ENCODE results near the gene CERK. TPM values are rescaled to one million over a fixed set of nuclear protein-coding genes. Genes with fewer than 3 reads are reported as not detected.
A peak's percentile ranks its signal among the peaks of the same experiment; 100 is the strongest.

Gene CERK
- total and polyA plus RNA-seq, 2 of the 13 experiments (the other 11 are each of a cell fraction or from before 2014, with no cell fraction given) = 40.3 to 41.9 TPM

- TF ChIP-seq GPN1 (CRISPR knock-in tag; IDR thresholded peaks at IDR 0.05; ENCODE audit: borderline replicate concordance) (no peak), ATF5 (CRISPR knock-in tag; IDR thresholded peaks at IDR 0.05; ENCODE audit: low read depth) (no peak), CHD2 (IDR thresholded peaks at IDR 0.05; ENCODE audit: low read depth, low read length) (no peak), NFYC (CRISPR knock-in tag; IDR thresholded peaks at IDR 0.05) (no peak), ATM (IDR thresholded peaks at IDR 0.05; ENCODE audit: borderline replicate concordance) (no peak), ZMYM2 (CRISPR knock-in tag; IDR thresholded peaks at IDR 0.05) (0 out of 2 replicates have a peak, but pooled peaks have one; percentile 30), CAMTA2 (CRISPR knock-in tag; IDR thresholded peaks at IDR 0.05; ENCODE audit: borderline replicate concordance) (no peak; the same call in 1 of the 2 replicates), ZNF546 (CRISPR knock-in tag; conservative IDR thresholded peaks at IDR 0.05) (no peak), PHF8 (CRISPR knock-in tag; IDR thresholded peaks at IDR 0.05) (peak; percentile 24), ZNF660 (CRISPR knock-in tag; IDR thresholded peaks at IDR 0.05; ENCODE audit: borderline replicate concordance, low read depth) (no peak), HOMEZ (CRISPR knock-in tag; IDR thresholded peaks at IDR 0.05; ENCODE audit: low read depth) (no peak), ZNF629 (CRISPR knock-in tag; conservative IDR thresholded peaks at IDR 0.05) (no peak), PHF5A (CRISPR knock-in tag; IDR thresholded peaks at IDR 0.05; ENCODE audit: low read depth, unreplicated experiment) (no peak), HHEX (CRISPR knock-in tag; IDR thresholded peaks at IDR 0.05) (no peak), ZBTB46 (CRISPR knock-in tag; IDR thresholded peaks at IDR 0.05; ENCODE audit: borderline replicate concordance) (no peak), ZNF124 (CRISPR knock-in tag; IDR thresholded peaks at IDR 0.05) (no peak), ZNF143 (CRISPR knock-in tag; IDR thresholded peaks at IDR 0.05) (peak; percentile 15; the same call in 1 of the 2 replicates), NAIF1 (CRISPR knock-in tag; IDR thresholded peaks at IDR 0.05; ENCODE audit: borderline replicate concordance) (no peak), CBX5 (CRISPR knock-in tag; IDR thresholded peaks at IDR 0.05; ENCODE audit: borderline replicate concordance) (peak; percentile 32; the same call in 1 of the 2 replicates), SRSF1 (optimal IDR thresholded peaks at IDR 0.05; ENCODE audit: low read depth, low read length) (no peak), ZNF280B (CRISPR knock-in tag; IDR thresholded peaks at IDR 0.05; ENCODE audit: borderline replicate concordance) (peak; percentile 53; the same call in 1 of the 2 replicates), POLR2A (IDR thresholded peaks at IDR 0.05; ENCODE audit: insufficient read depth in 1 of 2, low read depth in 2 of 2, low read length in 2 of 2) (peak; percentile 82 to 83)
- TF ChIP-seq, protein P1, sequence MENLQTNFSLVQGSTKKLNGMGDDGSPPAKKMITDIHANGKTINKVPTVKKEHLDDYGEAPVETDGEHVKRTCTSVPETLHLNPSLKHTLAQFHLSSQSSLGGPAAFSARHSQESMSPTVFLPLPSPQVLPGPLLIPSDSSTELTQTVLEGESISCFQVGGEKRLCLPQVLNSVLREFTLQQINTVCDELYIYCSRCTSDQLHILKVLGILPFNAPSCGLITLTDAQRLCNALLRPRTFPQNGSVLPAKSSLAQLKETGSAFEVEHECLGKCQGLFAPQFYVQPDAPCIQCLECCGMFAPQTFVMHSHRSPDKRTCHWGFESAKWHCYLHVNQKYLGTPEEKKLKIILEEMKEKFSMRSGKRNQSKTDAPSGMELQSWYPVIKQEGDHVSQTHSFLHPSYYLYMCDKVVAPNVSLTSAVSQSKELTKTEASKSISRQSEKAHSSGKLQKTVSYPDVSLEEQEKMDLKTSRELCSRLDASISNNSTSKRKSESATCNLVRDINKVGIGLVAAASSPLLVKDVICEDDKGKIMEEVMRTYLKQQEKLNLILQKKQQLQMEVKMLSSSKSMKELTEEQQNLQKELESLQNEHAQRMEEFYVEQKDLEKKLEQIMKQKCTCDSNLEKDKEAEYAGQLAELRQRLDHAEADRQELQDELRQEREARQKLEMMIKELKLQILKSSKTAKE (CRISPR knock-in tag; IDR thresholded peaks at IDR 0.05; ENCODE audit: borderline replicate concordance) = no peak
Observed at GRCh38 chr22:46739094-46739870, 1.2 kb upstream of the CERK start (continued).

Data from HepG2 (cell line).